ENCODE measurements around the gene CRTAP. TPM values are rescaled to one million over a fixed set of nuclear protein-coding genes. Genes with fewer than 3 reads are reported as not detected.
A peak's percentile ranks its signal among the peaks of the same experiment; 100 is the strongest.
"Not testable (repeated sequence)": the region's sequence is repeated elsewhere in the genome, so short reads cannot be mapped to it uniquely, and the experiment has no call there.

The CRTAP gene
- total RNA-seq, 2 donors from 2014 or later, result 182 to 229 TPM

DNA sequence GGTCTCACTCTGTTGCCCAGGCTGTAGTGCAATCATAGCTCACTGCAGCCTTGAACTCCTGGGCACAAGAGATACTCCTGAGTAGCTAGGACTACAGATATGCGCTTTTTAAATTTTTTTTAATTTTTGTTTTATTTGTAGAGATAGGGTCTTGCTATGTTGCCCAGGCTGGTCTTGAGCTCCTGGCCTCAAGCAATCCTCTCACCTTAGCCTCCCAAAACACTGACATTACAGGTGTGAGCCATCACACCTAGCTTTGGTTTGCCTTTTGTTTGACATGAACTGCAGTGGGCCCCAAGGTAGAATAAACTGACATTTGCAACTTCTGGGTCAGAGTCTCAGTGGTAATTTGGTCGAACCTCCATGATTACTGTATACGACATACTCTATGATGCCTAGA is 9.0 kb upstream of the CRTAP start:
- Histone ChIP-seq H3K4me1 (replicated peaks) (no peaks in the 10 kb centered on the region), H3K27me3 (replicated peaks; ENCODE audit: insufficient read depth) (no peaks in the 10 kb centered on the region), H3K4me3 (no peak overlapping the region), H3K27ac (no peak overlapping the region), H3K36me3 (no peaks in the 10 kb centered on the region), H3K9me3 (no peaks in the 10 kb centered on the region)
- intact Hi-C loops (cut with DNase I), result no loop called here
- DNase-seq (ENCODE audit: low spot score), result no peak
- TF ChIP-seq, protein P1, sequence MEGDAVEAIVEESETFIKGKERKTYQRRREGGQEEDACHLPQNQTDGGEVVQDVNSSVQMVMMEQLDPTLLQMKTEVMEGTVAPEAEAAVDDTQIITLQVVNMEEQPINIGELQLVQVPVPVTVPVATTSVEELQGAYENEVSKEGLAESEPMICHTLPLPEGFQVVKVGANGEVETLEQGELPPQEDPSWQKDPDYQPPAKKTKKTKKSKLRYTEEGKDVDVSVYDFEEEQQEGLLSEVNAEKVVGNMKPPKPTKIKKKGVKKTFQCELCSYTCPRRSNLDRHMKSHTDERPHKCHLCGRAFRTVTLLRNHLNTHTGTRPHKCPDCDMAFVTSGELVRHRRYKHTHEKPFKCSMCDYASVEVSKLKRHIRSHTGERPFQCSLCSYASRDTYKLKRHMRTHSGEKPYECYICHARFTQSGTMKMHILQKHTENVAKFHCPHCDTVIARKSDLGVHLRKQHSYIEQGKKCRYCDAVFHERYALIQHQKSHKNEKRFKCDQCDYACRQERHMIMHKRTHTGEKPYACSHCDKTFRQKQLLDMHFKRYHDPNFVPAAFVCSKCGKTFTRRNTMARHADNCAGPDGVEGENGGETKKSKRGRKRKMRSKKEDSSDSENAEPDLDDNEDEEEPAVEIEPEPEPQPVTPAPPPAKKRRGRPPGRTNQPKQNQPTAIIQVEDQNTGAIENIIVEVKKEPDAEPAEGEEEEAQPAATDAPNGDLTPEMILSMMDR (IDR thresholded peaks at IDR 0.05), result no peak
- TF ChIP-seq POLR2AphosphoS5 (IDR thresholded peaks at IDR 0.05) (no peak), POLR2A (IDR thresholded peaks at IDR 0.05) (no peak)
- 94% methylated on average over 3 of the region's 3 CpGs for WGBS

DNA sequence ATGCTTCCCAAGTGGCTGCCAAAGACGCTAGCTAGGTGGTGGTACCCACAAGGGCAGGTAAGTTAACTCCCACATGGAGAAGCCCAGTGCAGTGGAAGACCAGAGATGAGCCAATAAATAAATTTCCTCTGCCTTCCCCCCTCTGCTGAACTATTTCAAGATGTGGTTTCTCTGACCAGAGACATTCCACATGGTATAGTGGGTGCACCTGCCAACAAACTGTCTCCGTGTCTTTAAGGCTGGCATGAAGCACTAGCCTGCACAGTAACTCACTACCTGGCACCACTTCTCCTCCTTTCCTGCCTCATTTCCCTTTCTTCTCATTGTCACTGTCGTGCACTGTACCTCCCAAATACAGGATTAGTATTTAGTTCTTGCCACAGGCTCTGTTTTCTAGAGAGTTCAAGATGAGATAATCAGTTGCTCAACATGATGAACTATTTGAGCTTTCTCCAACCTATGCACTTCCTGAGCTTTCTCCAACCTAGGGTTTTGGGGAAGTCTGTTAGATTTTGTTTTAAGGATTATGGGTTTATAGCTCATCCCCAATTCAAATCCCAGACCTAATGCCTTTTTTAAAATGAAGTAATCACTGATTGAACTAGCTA is 8.4 kb upstream of the CRTAP start:
- Histone ChIP-seq H3K4me3 (no peak overlapping the region), H3K27me3 (replicated peaks; ENCODE audit: insufficient read depth) (no peaks in the 10 kb centered on the region), H3K27ac (no peak overlapping the region), H3K36me3 (no peaks in the 10 kb centered on the region), H3K4me1 (replicated peaks) (no peaks in the 10 kb centered on the region), H3K9me3 (no peaks in the 10 kb centered on the region)
- intact Hi-C loops (cut with DNase I), result no loop called here
- no peak for DNase-seq (ENCODE audit: low spot score)
- WGBS, result 60% methylated on average over 3 of the region's 3 CpGs
- TF ChIP-seq, protein P1 (IDR thresholded peaks at IDR 0.05), result no peak
- TF ChIP-seq POLR2A (IDR thresholded peaks at IDR 0.05) (no peak), POLR2AphosphoS5 (IDR thresholded peaks at IDR 0.05) (no peak)

DNA sequence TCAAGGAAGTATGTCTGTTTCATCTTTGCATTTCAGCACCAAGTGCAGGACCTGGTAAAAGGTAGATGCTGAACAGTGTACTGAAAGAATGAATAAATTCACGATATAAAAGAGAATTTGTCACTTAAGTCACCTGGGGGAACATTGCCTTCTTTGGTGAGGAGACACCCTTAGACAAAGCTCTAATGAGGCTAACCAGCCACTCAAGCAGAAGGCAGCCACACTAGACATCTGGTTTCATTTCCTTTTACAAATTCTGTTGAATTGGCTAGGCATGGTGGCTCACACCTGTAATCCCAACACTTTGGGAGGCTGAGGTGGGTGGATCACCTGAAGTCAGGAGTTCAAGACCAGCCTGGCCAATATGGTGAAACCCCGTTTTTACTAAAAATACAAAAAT is 7.0 kb upstream of the CRTAP start:
- H3K9me3 ChIP-seq; H3K27me3 ChIP-seq (replicated peaks; ENCODE audit: insufficient read depth); H3K4me1 ChIP-seq (replicated peaks); H3K4me3 ChIP-seq; DNase-seq (ENCODE audit: low spot score); intact Hi-C loops (cut with DNase I); H3K36me3 ChIP-seq; H3K27ac ChIP-seq: not testable (repeated sequence)
- 85% methylated on average over 2 of the region's 2 CpGs for WGBS

DNA sequence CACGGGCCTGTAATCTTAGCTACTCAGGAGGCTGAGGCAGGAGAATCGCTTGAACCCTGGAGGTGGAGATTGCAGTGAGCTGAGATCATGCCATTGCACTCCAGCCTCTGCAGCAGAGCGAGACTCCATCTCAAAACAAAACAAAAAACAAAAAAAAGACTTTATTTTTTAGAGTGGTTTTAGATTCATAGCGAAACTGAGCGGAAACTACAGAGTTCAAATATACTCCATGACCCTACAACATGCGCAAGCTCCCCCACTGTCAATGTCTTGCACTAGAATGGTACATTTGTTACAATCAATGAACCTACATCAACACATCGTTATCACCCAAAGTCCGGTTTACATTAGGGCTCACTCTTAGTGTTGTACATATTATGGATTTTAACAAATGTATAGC is 2.2 kb upstream of the CRTAP start:
- Histone ChIP-seq H3K4me1 (replicated peaks) (no peaks in the 10 kb centered on the region), H3K9me3 (no peaks in the 10 kb centered on the region), H3K4me3 (no peak overlapping the region), H3K27me3 (replicated peaks; ENCODE audit: insufficient read depth) (no peaks in the 10 kb centered on the region), H3K27ac (no peak overlapping the region), H3K36me3 (no peaks in the 10 kb centered on the region)
- intact Hi-C loops (cut with DNase I), result no loop called here
- DNase-seq (ENCODE audit: low spot score), result no peak
- 93% methylated on average over 8 of the region's 8 CpGs for WGBS
- TF ChIP-seq, protein P1 (IDR thresholded peaks at IDR 0.05), result no peak
- TF ChIP-seq POLR2AphosphoS5 (IDR thresholded peaks at IDR 0.05) (no peak), POLR2A (IDR thresholded peaks at IDR 0.05) (no peak)

DNA sequence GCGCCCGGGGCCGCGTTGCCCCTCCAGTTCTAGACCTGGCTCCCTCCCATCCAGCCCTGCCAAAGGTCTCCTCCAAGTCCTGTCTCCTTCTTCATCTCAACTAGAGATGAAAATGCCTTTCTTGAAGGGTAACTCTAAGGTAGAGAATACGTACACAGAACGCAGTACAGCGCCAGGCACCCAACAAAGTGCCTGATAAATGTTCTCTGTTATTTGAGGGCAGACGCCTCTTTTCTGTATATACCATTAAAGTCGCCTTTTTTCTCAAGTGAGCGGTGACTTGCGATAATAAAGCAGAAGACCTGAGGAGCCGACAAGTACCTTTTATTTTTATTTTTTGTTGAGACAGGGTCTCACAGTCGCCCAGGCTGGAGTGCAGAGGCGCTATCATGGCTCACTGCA is 809 bp downstream of the CRTAP start:
- Histone ChIP-seq H3K27ac (peak overlapping the region; percentile 95), H3K27me3 (replicated peaks; ENCODE audit: insufficient read depth) (no peaks in the 10 kb centered on the region), H3K4me1 (replicated peaks) (no peaks in the 10 kb centered on the region), H3K36me3 (no peaks in the 10 kb centered on the region), H3K4me3 (peak overlapping the region; percentile 78 to 83), H3K9me3 (no peaks in the 10 kb centered on the region)
- TF ChIP-seq, protein P1 (IDR thresholded peaks at IDR 0.05), result no peak
- TF ChIP-seq POLR2A (IDR thresholded peaks at IDR 0.05), result no peak
- TF ChIP-seq POLR2AphosphoS5 (IDR thresholded peaks at IDR 0.05), result no peak
- DNase-seq (ENCODE audit: low spot score), result no peak
- intact Hi-C loops (cut with DNase I), result loop anchor here (1.0 kb wide), 1 partner anchor 17 kb away; the partner anchor contains the start of genes GLB1 and TMPPE
- WGBS, result 44% methylated on average over 13 of the region's 14 CpGs
